Measurements from ENCODE around the gene MRPS14. TPM values are rescaled to one million over a fixed set of nuclear protein-coding genes. Genes with fewer than 3 reads are reported as not detected.

The MRPS14 gene
- total and polyA plus RNA-seq, 2 donors (not counting 1 experiment from before 2014, with no cell fraction given) = 9.1 to 29.4 TPM

- H3K4me1 Mint-ChIP-seq = peaks cover 57% of the 10 kb centered on the region
- H3K27me3 Mint-ChIP-seq = no peaks in the 10 kb centered on the region
- WGBS (ENCODE audit: insufficient coverage) = 55% methylated on average over 2 of the region's 3 CpGs
- intact Hi-C loops (cut with micrococcal nuclease) = loop anchor here (2.0 to 5.0 kb wide), 2 partner anchors 17 to 168 kb away; no protein-coding TSS in a partner anchor
- Histone ChIP-seq H3K4me3 (ENCODE audit: control extremely low read depth in 1 of 5, extremely low read depth in 1 of 5, insufficient read depth in 1 of 5, low read depth in 2 of 5, low read length in 4 of 5) (peak overlapping the region in 1 of 5 experiments; percentile 48), H3K9ac (ENCODE audit: low read length) (no peak overlapping the region), H3K9me3 (ENCODE audit: control extremely low read depth in 1 of 3, control insufficient read depth in 2 of 3, insufficient read depth in 1 of 3, low read length in 2 of 3) (no peaks in the 10 kb centered on the region), H3K27ac (ENCODE audit: low read length in 2 of 2) (peak overlapping the region; percentile 43 to 44), H3K79me2 (ENCODE audit: control insufficient read depth, insufficient read depth, low read length) (no peaks in the 10 kb centered on the region), H3K27me3 (replicated peaks in 1 of 4; ENCODE audit: control extremely low read depth in 1 of 4, control insufficient read depth in 3 of 4, insufficient read depth in 4 of 4, low read length in 3 of 4) (no peaks in the 10 kb centered on the region), H4K20me1 (ENCODE audit: control insufficient read depth, insufficient read depth, low read length, poor library complexity, severe bottlenecking) (no peaks in the 10 kb centered on the region), H3K36me3 (replicated peaks in 1 of 2; ENCODE audit: control extremely low read depth in 1 of 2, control insufficient read depth in 1 of 2, extremely low read depth in 1 of 2, insufficient read depth in 2 of 2, low read length in 1 of 2) (peaks cover 0 to 16% of the 10 kb centered on the region in 2 experiments), H3K4me2 (replicated peaks; ENCODE audit: low read depth, low read length, poor library complexity, severe bottlenecking) (peak overlapping the region; percentile 6), H3K4me1 (ENCODE audit: control insufficient read depth in 2 of 2, insufficient read depth in 2 of 2, low read length in 2 of 2) (peaks cover 40 to 51% of the 10 kb centered on the region in 2 donors), H2AFZ (ENCODE audit: insufficient read depth, low read depth, low read length, poor library complexity, severe bottlenecking) (no peak overlapping the region)
- H3K27ac Mint-ChIP-seq = peak overlapping the region; percentile 79
- ChIA-PET CTCF (interaction anchor here (1.1 to 2.5 kb wide), 9 partner anchors 11 to 192 kb away, joined by 3 to 12 read pairs (median 6); no protein-coding TSS in a partner anchor), POLR2A (interaction anchor here (0.6 kb wide), 1 partner anchor 19 kb away, joined by 3 read pairs; no protein-coding TSS in a partner anchor)
- ATAC-seq (ENCODE audit: low read depth) (no peak), DNase-seq (no peak)
- no peak for TF ChIP-seq EZH2 (IDR thresholded peaks at IDR 0.05; ENCODE audit: borderline replicate concordance, insufficient read depth, low read depth, low read length, poor library complexity, severe bottlenecking)
- no peaks in the 10 kb centered on the region for H3K9me3 Mint-ChIP-seq (ENCODE audit: insufficient read depth)
- H3K4me3 Mint-ChIP-seq = peak overlapping the region; percentile 82
These were observed 57.7 kb downstream of the MRPS14 start for GRCh38 chr1:174965362-174966007.

- H3K4me3 Mint-ChIP-seq = peak overlapping the region; percentile 82
- no peaks in the 10 kb centered on the region for H3K9me3 ChIP-seq (ENCODE audit: control extremely low read depth in 1 of 3, control insufficient read depth in 2 of 3, insufficient read depth in 1 of 3, low read length in 2 of 3)
- H3K4me1 ChIP-seq (ENCODE audit: control insufficient read depth in 2 of 2, insufficient read depth in 2 of 2, low read length in 2 of 2) = peaks cover 40 to 51% of the 10 kb centered on the region in 2 donors
- no peak overlapping the region for H3K9ac ChIP-seq (ENCODE audit: low read length)
- 40% methylated on average over 1 of the region's 1 CpG for WGBS (ENCODE audit: insufficient coverage)
- peaks cover 0 to 10% of the 10 kb centered on the region in 2 experiments for H3K36me3 ChIP-seq (replicated peaks in 1 of 2; ENCODE audit: control extremely low read depth in 1 of 2, control insufficient read depth in 1 of 2, extremely low read depth in 1 of 2, insufficient read depth in 2 of 2, low read length in 1 of 2)
- POLR2A ChIA-PET = interaction anchor here (1.2 kb wide), 1 partner anchor 11 kb away, joined by 8 read pairs; no protein-coding TSS in a partner anchor
- peak overlapping the region in 1 of 5 experiments; percentile 48 for H3K4me3 ChIP-seq (ENCODE audit: control extremely low read depth in 1 of 5, extremely low read depth in 1 of 5, insufficient read depth in 1 of 5, low read depth in 2 of 5, low read length in 4 of 5)
- no peaks in the 10 kb centered on the region for H3K27me3 ChIP-seq (replicated peaks in 1 of 4; ENCODE audit: control extremely low read depth in 1 of 4, control insufficient read depth in 3 of 4, insufficient read depth in 4 of 4, low read length in 3 of 4)
- no peaks in the 10 kb centered on the region for H3K79me2 ChIP-seq (ENCODE audit: control insufficient read depth, insufficient read depth, low read length)
- no peaks in the 10 kb centered on the region for H3K9me3 Mint-ChIP-seq (ENCODE audit: insufficient read depth)
- ATAC-seq (ENCODE audit: low read depth) (no peak), DNase-seq (no peak)
- no peak for TF ChIP-seq EZH2 (IDR thresholded peaks at IDR 0.05; ENCODE audit: borderline replicate concordance, insufficient read depth, low read depth, low read length, poor library complexity, severe bottlenecking)
- TF ChIP-seq CTCF (IDR thresholded peaks at IDR 0.05) = no peak
- H3K4me1 Mint-ChIP-seq = peaks cover 57% of the 10 kb centered on the region
- no peak overlapping the region for H2AFZ ChIP-seq (ENCODE audit: insufficient read depth, low read depth, low read length, poor library complexity, severe bottlenecking)
- intact Hi-C loops (cut with micrococcal nuclease) = loop anchor here (1.0 to 5.0 kb wide), 3 partner anchors 12 to 168 kb away; no protein-coding TSS in a partner anchor
- H4K20me1 ChIP-seq (ENCODE audit: control insufficient read depth, insufficient read depth, low read length, poor library complexity, severe bottlenecking) = no peaks in the 10 kb centered on the region
- no peaks in the 10 kb centered on the region for H3K27me3 Mint-ChIP-seq
- H3K4me2 ChIP-seq (replicated peaks; ENCODE audit: low read depth, low read length, poor library complexity, severe bottlenecking) = peak overlapping the region; percentile 45
- CTCF ChIA-PET = interaction anchor here (1.1 to 2.5 kb wide), 8 partner anchors 11 to 165 kb away, joined by 3 to 12 read pairs (median 6); no protein-coding TSS in a partner anchor
- peak overlapping the region; percentile 43 to 44 for H3K27ac ChIP-seq (ENCODE audit: low read length in 2 of 2)
- peak overlapping the region; percentile 79 for H3K27ac Mint-ChIP-seq
These were observed 58.3 kb downstream of the MRPS14 start for GRCh38 chr1:174964972-174965361.

Measured in B cell (primary cell).